Activated T-cell treated with anti-CD3 and anti-CD28 coated beads, Interleukin-2, amount 50 U/mL, for 72 hours (primary cell): Measurements from ENCODE around the gene INF2. TPM values are rescaled to one million over a fixed set of nuclear protein-coding genes. Genes with fewer than 3 reads are reported as not detected.
A peak's percentile ranks its signal among the peaks of the same experiment; 100 is the strongest.

ENCODE experiments used
- ATAC-seq, 2 donors: fragments of 150-1000 bp; cut with Tn5 transposase; replicated peaks in 1 of 2; 2 replicates each; pipeline ENCODE4 v1.10.0; 2021; ENCODE audit warnings: moderate library complexity in 2 of 2, mild to moderate bottlenecking in 1 of 2
- DNase-seq, 2 donors: peaks; one replicate each; pipeline ENCODE4 v3.0.0; 2021 to 2022; ENCODE audit warnings: mixed read lengths in 1 of 2
- H3K27ac Mint-ChIP-seq: one replicate; pipeline ENCODE4 v1.8.0; 2022; ENCODE audit warnings: mild to moderate bottlenecking, moderate library complexity, mixed read lengths
- H3K27me3 Mint-ChIP-seq: one replicate; pipeline ENCODE4 v1.8.0; 2022; ENCODE audit warnings: low read depth, mixed read lengths
- H3K36me3 Mint-ChIP-seq, 2 donors: one replicate each; pipeline ENCODE4 v1.8.0; 2022; ENCODE audit warnings: mixed read lengths in 2 of 2, mild to moderate bottlenecking in 1 of 2; ENCODE audit not compliant: insufficient read depth in 2 of 2
- H3K4me1 Mint-ChIP-seq: one replicate; pipeline ENCODE4 v1.8.0; 2022; ENCODE audit warnings: low read depth, mixed read lengths
- H3K4me3 Mint-ChIP-seq, 2 donors: one replicate each; pipeline ENCODE4 v1.8.0; 2022; ENCODE audit warnings: mild to moderate bottlenecking in 2 of 2, mixed read lengths in 2 of 2, moderate library complexity in 2 of 2
- H3K9me3 Mint-ChIP-seq, 2 donors: one replicate each; pipeline ENCODE4 v1.8.0; 2022; ENCODE audit warnings: mixed read lengths in 2 of 2
- total RNA-seq, 2 donors: library from RNA; stranded (reverse); gene quantifications; one replicate each; pipeline ENCODE4 v1.2.3, GENCODE V29; 2022

INF2 gene
- total RNA-seq, 2 donors from 2014 or later, result 37.6 to 38.8 TPM

DNA sequence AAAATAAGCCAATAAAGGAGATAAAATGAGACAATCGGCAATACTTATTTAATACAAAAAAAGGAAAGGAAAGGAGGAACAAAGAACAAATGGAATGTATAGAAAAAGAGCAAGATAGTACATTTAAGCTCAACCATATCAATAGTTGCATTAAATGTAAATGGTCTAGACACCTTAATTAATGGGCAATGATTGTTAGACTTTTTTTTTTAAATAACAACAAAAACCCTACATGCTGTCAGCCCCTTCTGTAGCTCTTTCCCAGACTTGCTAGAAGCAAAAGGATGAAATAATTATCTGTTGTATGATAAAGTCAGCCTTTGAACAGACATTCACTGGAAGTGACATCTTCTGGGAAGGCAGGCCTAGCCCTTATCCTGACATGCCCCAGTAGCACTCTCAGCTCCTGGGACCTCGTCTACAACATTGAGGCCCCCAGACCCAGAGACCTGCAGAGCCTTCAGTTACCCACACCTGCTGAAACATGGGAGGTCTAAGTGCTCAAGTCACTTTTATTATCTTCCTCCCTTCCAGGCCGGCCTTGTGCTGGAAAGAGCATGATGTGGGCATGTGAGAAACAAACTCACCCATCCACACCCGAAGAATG, 76.9 kb downstream of the INF2 start:
- Mint-ChIP-seq H3K4me3 (no peak overlapping the region), H3K36me3 (peaks cover 4 to 5% of the 10 kb centered on the region in 2 donors), H3K9me3 (peaks cover 1 to 2% of the 10 kb centered on the region in 2 donors), H3K27me3 (no peaks in the 10 kb centered on the region), H3K27ac (peak overlapping the region; percentile 74), H3K4me1 (peaks cover 8% of the 10 kb centered on the region)
- DNase-seq, result no peak
- ATAC-seq, result no peak

- Mint-ChIP-seq H3K36me3 (peaks cover 6 to 9% of the 10 kb centered on the region in 2 donors), H3K27me3 (no peaks in the 10 kb centered on the region), H3K4me3 (no peak overlapping the region), H3K27ac (no peak overlapping the region), H3K4me1 (peaks cover 8% of the 10 kb centered on the region), H3K9me3 (peaks cover 1 to 2% of the 10 kb centered on the region in 2 donors)
- no peak for DNase-seq
- ATAC-seq, result no peak
Observed at GRCh38 chr14:104766863-104767633, 77.6 kb downstream of the INF2 start.

DNA sequence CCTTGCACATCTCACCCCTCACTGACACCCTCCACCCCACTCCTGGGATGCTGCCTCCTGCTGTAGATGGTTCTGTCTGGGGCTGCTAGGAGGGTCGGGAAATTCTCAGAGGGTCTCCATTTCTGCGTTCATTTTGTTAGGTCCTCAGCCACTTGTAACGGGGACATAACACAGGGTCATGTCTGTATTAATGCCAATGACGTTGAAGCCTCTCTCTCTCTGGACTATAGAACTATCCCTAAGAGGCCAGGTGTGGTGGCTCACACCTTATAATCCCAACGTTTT, 78.2 kb downstream of the INF2 start:
- Mint-ChIP-seq H3K9me3 (peaks cover 1 to 2% of the 10 kb centered on the region in 2 donors), H3K27me3 (no peaks in the 10 kb centered on the region), H3K36me3 (peaks cover 4 to 11% of the 10 kb centered on the region in 2 donors), H3K4me1 (peaks cover 8% of the 10 kb centered on the region), H3K27ac (no peak overlapping the region), H3K4me3 (no peak overlapping the region)
- DNase-seq, result no peak
- no peak for ATAC-seq

- Mint-ChIP-seq H3K27ac (no peak overlapping the region), H3K9me3 (peaks cover 1 to 2% of the 10 kb centered on the region in 2 donors), H3K36me3 (peaks cover 4 to 11% of the 10 kb centered on the region in 2 donors), H3K4me1 (peaks cover 8% of the 10 kb centered on the region), H3K27me3 (no peaks in the 10 kb centered on the region), H3K4me3 (no peak overlapping the region)
- ATAC-seq (peak; percentile 91 to 95), DNase-seq (peak; percentile 90 to 95)
Observed at GRCh38 chr14:104768437-104769323, 79.3 kb downstream of the INF2 start.

GRCh38 chr14:104769324-104770071, 80.1 kb downstream of the INF2 start:
- H3K27me3 Mint-ChIP-seq, result no peaks in the 10 kb centered on the region
- peaks cover 1 to 2% of the 10 kb centered on the region in 2 donors for H3K9me3 Mint-ChIP-seq
- no peak overlapping the region for H3K4me3 Mint-ChIP-seq
- ATAC-seq (no peak), DNase-seq (no peak)
- peaks cover 4 to 12% of the 10 kb centered on the region in 2 donors for H3K36me3 Mint-ChIP-seq
- peaks cover 8% of the 10 kb centered on the region for H3K4me1 Mint-ChIP-seq
- H3K27ac Mint-ChIP-seq, result no peak overlapping the region

GRCh38 chr14:104770072-104770579, 80.7 kb downstream of the INF2 start:
- ATAC-seq, result no peak
- Mint-ChIP-seq H3K4me1 (peaks cover 8% of the 10 kb centered on the region), H3K36me3 (peaks cover 4 to 12% of the 10 kb centered on the region in 2 donors), H3K27me3 (no peaks in the 10 kb centered on the region), H3K9me3 (peaks cover 1 to 2% of the 10 kb centered on the region in 2 donors), H3K27ac (no peak overlapping the region), H3K4me3 (no peak overlapping the region)
- DNase-seq, result no peak

- ATAC-seq, result no peak
- no peak for DNase-seq
- peaks cover 8% of the 10 kb centered on the region for H3K4me1 Mint-ChIP-seq
- peaks cover 1 to 2% of the 10 kb centered on the region in 2 donors for H3K9me3 Mint-ChIP-seq
- no peak overlapping the region for H3K4me3 Mint-ChIP-seq
- no peak overlapping the region for H3K27ac Mint-ChIP-seq
- peaks cover 4 to 12% of the 10 kb centered on the region in 2 donors for H3K36me3 Mint-ChIP-seq
- H3K27me3 Mint-ChIP-seq, result no peaks in the 10 kb centered on the region
Observed at GRCh38 chr14:104770851-104771272, 81.4 kb downstream of the INF2 start.

DNA sequence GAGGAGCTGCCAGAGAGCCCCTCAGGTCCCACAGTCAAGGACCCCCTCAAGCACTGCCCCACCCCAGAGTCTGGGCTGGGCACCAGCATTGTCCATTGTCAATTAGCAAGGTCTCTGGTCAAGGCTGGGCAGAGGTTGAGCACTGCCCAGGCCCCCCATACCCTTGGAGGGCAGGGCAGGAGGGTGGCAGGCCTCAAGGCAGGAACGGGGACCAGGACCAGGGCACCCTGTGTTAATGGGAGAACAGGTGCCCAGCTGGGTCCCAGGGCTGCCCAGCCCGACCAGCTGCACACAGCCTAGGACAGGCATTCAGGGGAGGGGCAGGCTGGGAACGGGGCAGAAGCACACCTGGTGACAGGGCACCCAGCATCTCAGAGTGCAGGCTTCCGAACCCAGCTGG, 82.0 kb downstream of the INF2 start:
- ATAC-seq (no peak), DNase-seq (no peak)
- Mint-ChIP-seq H3K4me1 (peaks cover 8% of the 10 kb centered on the region), H3K36me3 (peaks cover 4 to 12% of the 10 kb centered on the region in 2 donors), H3K9me3 (peaks cover 0 to 2% of the 10 kb centered on the region in 2 donors), H3K27me3 (no peaks in the 10 kb centered on the region), H3K4me3 (no peak overlapping the region), H3K27ac (no peak overlapping the region)

Other genes with a start within 250 kb of the INF2 start
- gene C14orf180, start 109.9 kb upstream of the INF2 start, total RNA-seq, result not detected
- under 1 TPM in 1 of 2 donors, not detected in 1; 0.46 TPM for gene TMEM179, start 84.8 kb upstream of the INF2 start, total RNA-seq
- 1 to 10 TPM; 4.6 to 6.1 TPM for gene ADSS1, start 34.6 kb downstream of the INF2 start, total RNA-seq
- gene SIVA1, start 63.5 kb downstream of the INF2 start, total RNA-seq, result 10 to 100 TPM; 72.9 TPM
- 100 to 1,000 TPM in 1 of 2 donors, 10 to 100 TPM in 1; 98.0 to 113 TPM for gene AKT1, start 106.1 kb downstream of the INF2 start, total RNA-seq
- 1 to 10 TPM; 2.5 to 3.0 TPM for gene ZBTB42, start 111.5 kb downstream of the INF2 start, total RNA-seq
- gene CEP170B, start 175.7 kb downstream of the INF2 start, total RNA-seq, result 1 to 10 TPM; 6.1 to 7.9 TPM
- under 1 TPM in 1 of 2 donors, not detected in 1; 0.30 TPM for gene PLD4, start 235.3 kb downstream of the INF2 start, total RNA-seq